Retina (tissue), 1 donor: ENCODE results near the gene C1QB.

Experiments used
- DNase-seq: peaks from one replicate; pipeline ENCODE4 v3.0.0-alpha.2; 2016

Gene C1QB

GRCh38 chr1:22636353-22636752, 16.7 kb upstream of the C1QB start, which contains the start of gene C1QA:
Gene C1QA (plus strand): TSS chr1:22636628. CDS start chr1:22637617, 989 bp downstream.
- no peak for DNase-seq

DNA sequence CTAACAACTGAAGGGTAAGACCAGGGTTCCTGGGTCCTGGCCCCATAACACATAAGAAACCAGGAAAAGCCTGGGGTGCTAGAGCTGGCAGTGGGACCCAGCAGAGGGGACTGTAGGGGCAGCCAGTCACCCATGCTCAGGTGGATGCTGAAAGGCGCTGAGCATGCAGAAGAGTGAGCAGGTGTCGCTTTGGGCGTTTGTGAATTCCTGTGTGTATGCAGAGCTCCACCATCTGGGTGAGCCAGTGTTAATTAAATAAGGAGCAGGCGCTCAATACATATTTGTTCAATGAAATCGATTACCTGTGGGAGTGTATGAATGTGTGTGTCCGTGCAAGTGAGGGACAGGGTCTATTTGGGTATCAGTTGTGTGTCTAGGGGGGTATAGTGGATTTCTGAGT, 16.1 kb upstream of the C1QB start:
- no peak for DNase-seq

GRCh38 chr1:22637907-22638445, 15.1 kb upstream of the C1QB start:
- no peak for DNase-seq

DNA sequence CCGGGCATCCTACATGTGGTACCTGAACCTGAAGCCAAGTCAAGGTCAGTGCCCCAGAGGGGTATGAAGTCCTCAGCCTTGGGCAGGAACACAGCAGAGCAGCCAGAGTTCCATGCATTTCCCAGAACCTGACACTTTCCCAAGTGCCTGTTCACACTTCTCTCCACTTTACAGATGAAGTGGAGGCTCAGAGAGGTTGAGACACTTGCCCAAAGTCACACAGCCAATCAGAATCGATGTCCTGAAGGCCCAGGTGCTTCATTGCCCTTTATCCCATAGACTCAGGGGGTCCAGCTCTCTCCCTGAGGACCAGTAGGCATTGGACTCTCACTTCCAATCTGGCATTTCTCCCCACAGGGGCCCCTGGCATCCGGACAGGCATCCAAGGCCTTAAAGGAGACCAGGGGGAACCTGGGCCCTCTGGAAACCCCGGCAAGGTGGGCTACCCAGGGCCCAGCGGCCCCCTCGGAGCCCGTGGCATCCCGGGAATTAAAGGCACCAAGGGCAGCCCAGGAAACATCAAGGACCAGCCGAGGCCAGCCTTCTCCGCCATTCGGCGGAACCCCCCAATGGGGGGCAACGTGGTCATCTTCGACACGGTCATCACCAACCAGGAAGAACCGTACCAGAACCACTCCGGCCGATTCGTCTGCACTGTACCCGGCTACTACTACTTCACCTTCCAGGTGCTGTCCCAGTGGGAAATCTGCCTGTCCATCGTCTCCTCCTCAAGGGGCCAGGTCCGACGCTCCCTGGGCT, 14.4 kb upstream of the C1QB start:
- no peak for DNase-seq

DNA sequence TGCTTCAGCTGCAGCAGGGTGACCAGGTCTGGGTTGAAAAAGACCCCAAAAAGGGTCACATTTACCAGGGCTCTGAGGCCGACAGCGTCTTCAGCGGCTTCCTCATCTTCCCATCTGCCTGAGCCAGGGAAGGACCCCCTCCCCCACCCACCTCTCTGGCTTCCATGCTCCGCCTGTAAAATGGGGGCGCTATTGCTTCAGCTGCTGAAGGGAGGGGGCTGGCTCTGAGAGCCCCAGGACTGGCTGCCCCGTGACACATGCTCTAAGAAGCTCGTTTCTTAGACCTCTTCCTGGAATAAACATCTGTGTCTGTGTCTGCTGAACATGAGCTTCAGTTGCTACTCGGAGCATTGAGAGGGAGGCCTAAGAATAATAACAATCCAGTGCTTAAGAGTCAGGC, 13.8 kb upstream of the C1QB start:
- DNase-seq: no peak

DNA sequence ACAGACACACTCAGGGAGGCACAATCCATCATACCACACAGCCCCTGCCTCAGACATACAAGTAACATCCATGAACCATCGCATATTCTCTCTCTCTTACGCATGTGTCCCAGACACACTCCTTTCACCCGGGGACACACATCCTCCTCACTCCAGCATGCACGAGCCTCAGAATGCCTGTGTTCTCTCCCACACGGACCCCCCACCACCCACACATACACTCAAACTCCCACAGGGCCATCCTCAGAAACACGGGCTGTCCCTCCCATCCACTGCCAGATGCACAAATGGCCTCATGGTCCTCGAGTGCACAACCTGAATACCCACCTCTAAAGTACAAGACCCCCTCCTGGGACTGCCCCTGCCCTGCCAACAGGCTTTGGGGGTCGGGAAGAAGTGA, 11.8 kb upstream of the C1QB start:
- DNase-seq: no peak

DNA sequence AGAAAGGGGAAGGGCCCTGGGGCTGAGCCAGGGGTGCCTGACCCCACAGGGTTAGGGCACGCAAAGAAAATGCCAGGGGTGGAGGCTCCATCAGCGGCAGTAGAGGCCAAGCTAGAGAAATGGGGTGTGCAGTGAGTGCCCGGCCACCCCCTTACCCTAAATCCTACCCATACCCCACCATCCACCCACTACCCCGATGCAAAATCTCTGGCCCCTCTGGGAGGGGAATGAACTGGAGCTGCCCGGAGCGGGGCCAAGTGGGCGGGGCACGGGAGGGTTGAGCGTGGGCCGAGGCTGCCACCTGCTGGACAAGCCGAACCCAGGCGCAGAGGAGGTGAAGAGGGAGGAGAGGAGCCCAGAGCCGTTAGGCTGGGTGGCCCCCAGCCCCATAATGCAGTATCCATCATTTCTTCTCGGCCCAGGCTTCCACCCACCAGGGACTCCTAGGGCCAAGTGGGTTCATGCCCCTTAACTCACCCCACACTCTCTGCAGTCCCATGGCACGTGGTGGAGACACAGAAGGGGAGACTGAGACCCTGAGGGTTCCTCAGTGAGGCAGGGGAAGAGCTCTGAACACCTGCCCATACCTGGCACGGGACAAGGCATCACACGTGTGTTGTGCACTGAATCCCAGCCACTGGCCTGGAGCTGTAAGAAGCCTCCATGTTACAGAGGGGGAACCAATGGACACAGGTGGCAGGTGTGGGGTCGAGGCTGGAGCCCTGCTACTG, 11.0 kb upstream of the C1QB start:
- peak; percentile 86 for DNase-seq

DNA sequence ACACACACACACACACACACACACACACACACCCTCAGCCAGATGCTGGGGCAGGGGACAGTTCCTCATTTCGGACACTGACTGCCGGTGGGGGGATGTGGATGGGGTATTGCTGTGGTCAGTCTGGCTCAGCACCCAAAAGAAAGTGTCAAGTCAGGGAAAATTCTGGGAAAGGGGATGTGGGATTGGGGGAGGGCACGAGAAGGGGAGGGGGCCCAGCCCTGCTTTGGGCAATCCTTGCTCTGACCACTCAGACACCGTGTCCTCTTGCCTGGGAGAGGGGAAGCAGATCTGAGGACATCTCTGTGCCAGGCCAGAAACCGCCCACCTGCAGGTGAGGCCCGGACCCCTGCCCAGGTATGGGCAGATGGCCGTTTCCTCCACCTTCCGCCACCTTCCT, 9.7 kb upstream of the C1QB start, which contains the start of gene C1QC:
Gene C1QC (plus strand): TSS at position 253 of the 400 bp plus-strand sequence. CDS start 391 bp downstream, outside the sequence.
- no peak for DNase-seq

GRCh38 chr1:22643928-22644327, 9.1 kb upstream of the C1QB start:
- DNase-seq: no peak

- no peak for DNase-seq
These were observed 7.1 kb upstream of the C1QB start for GRCh38 chr1:22645931-22646330.

DNA sequence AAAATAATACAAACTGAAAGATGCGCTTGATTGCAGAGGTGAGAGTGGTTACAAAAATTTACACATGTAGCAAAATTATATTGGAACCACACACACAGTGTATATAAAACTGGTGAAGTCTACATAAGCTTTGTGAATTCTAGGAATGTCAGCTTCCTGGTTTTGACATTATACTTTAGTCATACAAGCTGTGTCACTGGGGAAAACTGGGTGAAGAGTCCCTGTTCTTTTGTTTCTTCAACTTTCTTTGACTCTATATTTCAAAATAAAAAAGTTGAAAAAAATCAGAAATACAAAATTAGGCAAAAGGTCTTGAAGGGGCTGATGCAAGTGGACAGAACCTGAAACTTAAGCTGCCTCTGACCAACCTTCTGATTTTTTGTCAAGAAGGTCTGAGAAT, 6.7 kb upstream of the C1QB start:
- no peak for DNase-seq

GRCh38 chr1:22650089-22650693, 2.8 kb upstream of the C1QB start:
- DNase-seq: no peak

DNA sequence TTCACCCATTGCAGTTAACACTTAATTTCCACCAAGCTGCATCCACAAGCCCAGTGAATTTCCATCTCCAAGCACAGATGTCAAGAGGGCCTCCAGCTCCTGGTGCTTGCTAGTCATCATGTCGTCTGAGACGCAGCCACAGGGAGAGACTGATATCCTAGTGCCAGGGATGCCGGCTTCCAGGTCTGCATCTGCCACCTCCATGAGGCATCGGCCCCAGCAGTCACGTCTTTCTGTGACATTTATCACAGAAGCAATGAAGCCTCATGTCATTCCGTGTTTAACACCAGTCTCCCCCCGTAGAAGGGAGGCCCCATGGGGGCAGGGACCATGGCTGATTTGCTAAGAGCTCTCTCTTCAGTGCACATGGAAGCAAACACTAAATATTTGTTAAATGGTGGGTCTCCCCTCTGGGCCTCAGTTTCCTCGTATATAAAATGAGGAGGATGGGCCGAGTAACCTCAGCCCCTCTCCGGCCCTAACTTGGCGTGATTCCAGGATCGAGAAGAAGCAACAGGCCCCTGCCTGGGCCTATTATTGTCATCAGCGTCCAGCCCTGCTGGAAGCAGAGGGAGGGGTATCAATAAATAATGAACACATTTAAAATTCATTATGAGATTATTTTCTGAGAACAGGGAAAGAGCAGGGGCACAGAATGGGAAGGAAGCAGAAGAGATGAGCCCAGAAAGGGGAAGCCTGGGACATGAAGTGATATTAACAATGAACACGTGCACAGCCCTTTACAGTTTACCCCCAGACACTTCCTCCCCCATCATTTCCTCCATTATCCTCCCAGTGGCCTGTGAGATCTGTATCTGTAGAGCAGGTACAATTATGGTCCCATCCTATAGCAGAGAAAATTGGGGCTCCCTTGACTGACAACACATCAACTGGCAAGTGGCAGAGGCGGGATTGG, 837 bp upstream of the C1QB start:
- DNase-seq: peak; percentile 72

DNA sequence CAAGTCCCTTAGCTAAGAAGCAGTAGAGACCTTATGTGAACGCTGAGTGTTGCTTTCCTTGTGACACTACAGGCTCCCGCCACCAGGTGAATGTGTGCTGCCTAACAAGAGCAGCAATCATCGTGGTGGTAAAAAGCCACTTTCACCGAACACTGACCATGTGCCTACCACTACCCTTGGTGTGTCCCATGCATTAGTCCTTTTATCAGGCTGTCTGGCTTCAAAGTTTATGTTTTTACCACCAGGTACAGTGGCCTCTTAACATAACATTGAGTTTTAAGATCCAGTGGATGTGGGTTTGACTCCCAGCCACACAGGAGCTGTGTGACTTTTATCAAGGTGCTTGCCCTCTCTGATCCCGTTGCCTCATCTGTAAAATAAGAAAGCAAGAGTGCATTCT, 1.7 kb downstream of the C1QB start:
- no peak for DNase-seq

DNA sequence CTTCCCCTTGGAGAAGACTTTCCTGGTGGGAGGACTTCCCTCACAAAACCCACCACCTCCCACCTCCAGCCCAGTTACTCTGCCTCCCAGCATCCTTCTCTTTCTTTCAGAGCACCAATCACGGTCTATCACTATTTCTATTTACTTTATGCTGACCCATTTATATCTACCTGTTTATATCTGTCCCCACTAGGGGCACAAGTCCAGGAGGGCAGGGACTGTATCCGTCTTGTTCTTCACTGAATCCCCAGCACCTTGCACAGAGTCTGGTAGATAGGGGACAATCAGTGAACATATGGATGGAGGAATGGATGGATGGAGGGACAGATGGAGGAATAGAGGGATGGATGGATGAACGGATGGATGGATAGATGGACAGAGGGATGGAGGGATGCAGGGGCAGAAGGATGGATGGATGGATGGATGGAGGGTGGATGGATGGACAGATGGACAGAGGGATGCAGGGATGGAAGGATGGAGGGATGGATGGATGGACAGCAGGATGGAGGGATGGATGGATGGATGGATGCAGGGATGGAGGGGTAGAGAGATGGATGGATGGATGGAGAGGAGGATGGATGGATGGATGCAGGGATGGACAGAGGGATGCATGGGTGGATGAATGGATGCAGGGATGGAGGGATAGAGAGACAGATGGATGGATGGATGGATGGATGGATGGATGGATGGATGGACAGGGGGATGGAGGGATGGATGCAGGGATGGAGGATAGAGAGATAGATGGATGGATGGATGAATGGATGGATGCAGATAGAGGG, 5.5 kb downstream of the C1QB start:
- DNase-seq: no peak

DNA sequence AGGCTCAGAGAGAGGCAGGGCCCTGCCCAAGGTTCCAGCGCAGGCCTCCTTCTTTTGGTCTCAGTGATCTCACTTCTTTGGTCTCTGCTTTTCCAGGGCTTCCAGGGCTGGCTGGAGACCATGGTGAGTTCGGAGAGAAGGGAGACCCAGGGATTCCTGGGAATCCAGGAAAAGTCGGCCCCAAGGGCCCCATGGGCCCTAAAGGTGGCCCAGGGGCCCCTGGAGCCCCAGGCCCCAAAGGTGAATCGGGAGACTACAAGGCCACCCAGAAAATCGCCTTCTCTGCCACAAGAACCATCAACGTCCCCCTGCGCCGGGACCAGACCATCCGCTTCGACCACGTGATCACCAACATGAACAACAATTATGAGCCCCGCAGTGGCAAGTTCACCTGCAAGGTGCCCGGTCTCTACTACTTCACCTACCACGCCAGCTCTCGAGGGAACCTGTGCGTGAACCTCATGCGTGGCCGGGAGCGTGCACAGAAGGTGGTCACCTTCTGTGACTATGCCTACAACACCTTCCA, 7.7 kb downstream of the C1QB start:
- DNase-seq: no peak

- no peak for DNase-seq
These were observed 8.8 kb downstream of the C1QB start for GRCh38 chr1:22661880-22662279.

- DNase-seq: peak; percentile 65
These were observed 9.3 kb downstream of the C1QB start for GRCh38 chr1:22662318-22662717.

GRCh38 chr1:22662986-22663408, 10.0 kb downstream of the C1QB start:
- DNase-seq: no peak

DNA sequence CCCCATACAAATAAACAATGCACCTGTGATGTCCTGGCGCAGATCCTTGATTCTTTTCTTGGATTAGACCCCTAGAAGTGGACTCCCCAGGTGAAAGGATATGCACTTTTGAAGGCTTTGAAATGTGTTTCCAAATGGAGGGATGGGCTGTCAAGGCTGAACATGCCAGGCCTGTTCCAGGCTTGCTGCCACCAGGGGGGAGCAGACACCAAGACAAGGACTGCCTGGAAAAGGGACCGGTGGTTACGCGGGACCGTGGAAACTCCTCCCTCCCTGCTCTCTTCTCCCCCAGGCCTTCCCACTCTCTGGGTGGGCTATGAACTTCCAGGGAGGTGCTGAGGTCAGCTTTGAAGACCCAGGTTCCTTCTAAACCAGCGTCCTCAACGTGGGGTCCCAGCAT, 12.7 kb downstream of the C1QB start:
- peak; percentile 78 for DNase-seq

- DNase-seq: no peak
These were observed 13.4 kb downstream of the C1QB start for GRCh38 chr1:22666412-22666811.
